ENCODE results near the gene LRRFIP2.
"Not testable (repeated sequence)": the region's sequence is repeated elsewhere in the genome, so short reads cannot be mapped to it uniquely, and the experiment has no call there.

Gene LRRFIP2

DNA sequence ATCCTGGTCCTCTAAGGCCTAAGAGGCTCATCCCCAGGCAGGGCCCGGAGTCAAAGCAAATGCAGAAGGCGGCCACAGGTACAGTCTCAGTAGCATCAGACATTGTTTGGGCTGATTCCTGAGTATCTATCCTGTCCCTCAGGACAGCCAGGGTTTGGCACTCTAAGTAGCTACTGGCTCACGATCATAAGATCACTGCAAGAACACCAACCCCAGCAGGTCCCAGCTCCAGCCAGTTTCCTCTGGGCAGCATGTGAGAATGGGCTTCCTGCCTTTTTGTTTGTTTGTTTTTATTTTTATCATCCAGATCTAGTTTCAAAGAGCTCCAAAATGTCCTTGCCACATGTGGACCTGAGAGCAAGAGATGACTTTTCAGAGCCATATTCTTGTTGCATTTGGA lies 32.7 kb downstream of the LRRFIP2 start:
- no peak for DNase-seq

- DNase-seq: no peak
Observed at GRCh38 chr3:37140899-37141541, 33.4 kb downstream of the LRRFIP2 start.

- DNase-seq: no peak
Observed at GRCh38 chr3:37139567-37140052, 34.8 kb downstream of the LRRFIP2 start.

DNA sequence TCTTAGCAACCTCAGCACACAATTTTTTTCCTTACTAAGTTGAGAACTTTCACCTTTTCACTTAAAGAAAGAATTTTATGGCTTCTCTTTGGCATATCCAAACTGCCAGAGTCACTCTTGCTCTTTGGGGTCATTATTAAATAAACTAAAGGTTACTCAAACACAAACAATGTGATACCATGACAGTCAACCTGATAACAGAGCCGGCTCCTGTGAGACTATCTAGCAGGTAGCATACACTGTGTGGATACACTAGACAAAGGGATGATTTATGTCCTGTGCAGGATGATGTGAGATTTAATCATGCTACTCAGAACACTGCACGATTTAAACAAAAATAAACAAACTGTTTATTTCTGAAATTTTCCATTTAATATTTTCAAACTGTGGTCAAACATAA lies 35.6 kb downstream of the LRRFIP2 start:
- no peak for DNase-seq

GRCh38 chr3:37137516-37137915 lies 36.9 kb downstream of the LRRFIP2 start:
- no peak for DNase-seq

DNA sequence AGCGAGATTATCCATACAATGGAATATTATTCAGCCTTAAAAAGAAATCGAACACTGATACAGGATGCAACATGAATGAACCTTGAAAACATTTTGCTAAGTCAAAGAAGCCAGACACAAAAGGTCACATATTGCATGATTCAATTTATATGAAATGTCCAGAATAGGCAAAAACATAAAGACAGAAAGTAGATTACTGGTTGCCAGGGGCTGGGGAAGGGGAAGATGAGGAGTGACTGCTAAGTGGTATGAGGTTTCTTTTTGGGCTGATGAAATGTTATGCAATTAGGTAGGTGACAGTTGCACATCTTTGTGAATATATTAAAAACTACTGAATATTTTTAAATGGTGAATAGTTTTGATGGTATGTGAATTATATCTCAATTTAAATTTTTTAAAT lies 38.3 kb downstream of the LRRFIP2 start:
- no peak for DNase-seq

DNA sequence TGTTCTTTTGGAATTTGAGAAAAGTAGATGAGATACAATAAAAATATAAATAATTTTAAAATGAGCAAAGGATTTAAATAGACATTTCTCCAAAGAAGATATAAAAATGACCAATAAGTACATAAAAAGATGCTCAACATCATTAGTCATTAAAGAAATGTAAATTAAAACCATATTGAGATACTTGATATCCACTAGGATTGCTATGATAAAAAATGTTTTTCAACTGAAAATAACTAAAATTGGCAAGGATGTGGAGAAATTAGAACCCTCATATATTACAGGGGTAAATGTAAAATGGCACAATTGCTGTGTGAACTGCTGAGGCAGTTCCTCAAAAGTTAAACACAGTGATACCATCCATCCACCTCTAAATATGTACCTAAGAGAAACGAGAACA lies 38.8 kb downstream of the LRRFIP2 start:
- no peak for DNase-seq

DNA sequence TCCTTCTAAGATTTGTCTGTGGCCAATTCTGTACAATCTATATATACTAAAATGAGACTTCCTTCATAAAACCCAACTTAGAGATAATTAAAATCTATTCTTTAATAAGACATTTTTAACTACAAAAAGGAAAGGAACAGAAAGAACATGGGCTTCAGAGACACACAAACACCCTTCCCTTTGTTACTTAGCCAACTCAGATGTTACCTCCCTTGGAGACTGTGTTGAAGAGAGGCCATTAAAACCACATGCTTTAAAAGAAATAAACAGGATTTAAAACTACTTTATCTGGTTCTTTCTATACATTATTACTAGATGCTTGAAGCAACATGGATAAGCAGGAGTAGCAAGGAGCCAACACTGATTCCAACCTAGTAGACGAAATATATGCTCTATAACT lies 42.0 kb downstream of the LRRFIP2 start:
- DNase-seq: no peak

GRCh38 chr3:37131860-37132144 lies 42.6 kb downstream of the LRRFIP2 start:
- DNase-seq: no peak

GRCh38 chr3:37130984-37131859 lies 43.2 kb downstream of the LRRFIP2 start:
- DNase-seq: no peak

DNA sequence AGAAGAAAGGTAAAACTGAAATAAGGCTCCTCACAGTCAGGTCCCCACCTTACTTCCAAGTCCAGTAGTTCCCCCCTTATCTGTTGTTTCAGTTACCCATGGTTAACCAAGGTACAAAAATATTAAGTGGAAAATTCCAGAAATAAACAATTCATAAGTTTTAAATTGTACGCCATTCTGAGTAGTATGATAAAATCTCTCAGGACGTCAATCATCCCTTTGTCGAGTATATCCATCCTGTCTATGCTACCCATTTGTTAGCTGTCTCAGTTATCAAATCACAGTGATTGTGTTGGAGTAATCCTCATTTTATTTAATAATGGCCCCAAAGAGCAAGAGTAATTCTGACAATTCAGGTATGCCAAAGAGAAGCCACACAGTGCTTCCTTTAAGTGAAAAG lies 43.9 kb downstream of the LRRFIP2 start:
- DNase-seq: no peak

- DNase-seq: no peak
Observed at GRCh38 chr3:37129871-37130270, 44.5 kb downstream of the LRRFIP2 start.

- DNase-seq: no peak
Observed at GRCh38 chr3:37127340-37127739, 47.0 kb downstream of the LRRFIP2 start.

DNA sequence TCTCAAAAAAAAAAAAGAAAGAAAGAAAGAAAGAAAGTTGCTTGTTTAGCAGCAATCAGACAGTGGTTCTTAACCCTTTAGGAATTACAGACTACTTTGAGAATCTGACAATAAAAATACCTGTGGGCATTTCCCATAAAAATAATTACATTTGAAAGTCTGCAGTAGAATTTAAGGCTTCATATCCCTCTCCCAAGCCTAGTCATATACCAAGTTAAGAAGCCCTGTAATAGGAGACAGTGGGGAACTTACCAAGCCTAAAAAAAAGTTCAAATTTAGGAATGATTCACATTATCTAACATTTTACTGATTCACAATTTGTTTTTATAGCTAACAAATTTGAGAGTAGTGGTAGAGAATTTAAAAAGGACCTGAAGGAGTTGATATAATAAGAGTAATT lies 47.5 kb downstream of the LRRFIP2 start:
- no peak for DNase-seq

DNA sequence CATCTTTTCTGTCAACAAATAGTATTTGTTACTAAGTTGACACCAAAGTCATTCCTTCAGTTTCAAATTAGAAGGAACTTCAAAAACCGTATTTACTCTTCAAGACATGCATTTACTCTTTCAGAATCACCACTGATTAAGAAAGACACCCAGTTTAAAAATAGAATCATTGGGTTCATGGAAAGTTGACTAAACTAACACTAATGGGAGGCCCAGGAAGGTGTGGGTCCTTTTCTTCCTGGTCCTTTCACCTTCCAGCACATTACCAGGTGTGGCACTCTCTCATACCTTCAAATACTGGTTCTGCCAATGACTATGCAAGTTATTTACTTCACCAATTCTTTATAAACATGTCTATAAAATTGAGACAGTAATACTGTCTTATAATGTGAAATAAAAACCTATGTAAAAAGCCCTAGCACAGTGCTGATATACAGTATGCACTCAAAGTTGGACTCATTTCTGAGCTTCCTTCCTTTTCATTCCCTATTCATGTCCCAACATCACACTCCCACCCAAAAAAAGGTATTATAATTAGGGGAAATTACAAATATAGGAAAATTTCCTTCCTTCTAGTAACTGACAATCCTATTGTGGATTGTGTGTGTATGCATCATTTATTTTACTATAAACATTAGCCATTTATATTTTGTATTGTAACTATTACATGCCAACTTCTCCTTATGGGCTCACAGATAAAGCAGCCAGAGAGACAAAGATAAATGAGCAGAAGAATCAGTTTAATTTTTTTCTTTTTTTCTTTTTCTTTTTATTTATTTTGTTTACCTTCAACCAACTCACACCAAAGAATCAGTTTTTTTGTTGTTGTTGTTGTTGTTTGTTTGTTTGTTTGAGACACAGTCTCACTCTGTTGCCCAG lies 48.9 kb downstream of the LRRFIP2 start:
- no peak for DNase-seq

- DNase-seq: no peak
Observed at GRCh38 chr3:37124435-37124834, 49.9 kb downstream of the LRRFIP2 start.

- no peak for DNase-seq
Observed at GRCh38 chr3:37123292-37123691, 51.1 kb downstream of the LRRFIP2 start.

DNA sequence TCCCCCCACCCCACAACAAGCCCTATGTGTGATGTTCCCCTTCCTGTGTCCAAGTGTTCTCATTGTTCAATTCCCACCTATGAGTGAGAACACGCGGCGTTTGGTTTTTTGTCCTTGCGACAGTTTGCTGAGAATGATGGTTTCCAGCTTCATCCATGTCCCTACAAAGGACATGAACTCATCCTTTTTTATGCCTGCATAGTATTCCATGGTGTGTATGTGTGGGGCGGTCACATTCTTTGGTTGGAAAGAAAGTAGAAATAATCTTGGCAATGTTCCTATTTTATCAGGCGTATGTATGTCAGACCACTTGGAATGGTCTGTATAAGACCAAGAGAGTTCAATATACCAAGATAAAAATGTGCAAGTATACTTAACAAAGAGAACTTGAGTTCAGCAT lies 52.3 kb downstream of the LRRFIP2 start:
- DNase-seq: not testable (repeated sequence)

- DNase-seq: no peak
Observed at GRCh38 chr3:37118163-37118562, 56.2 kb downstream of the LRRFIP2 start.

DNA sequence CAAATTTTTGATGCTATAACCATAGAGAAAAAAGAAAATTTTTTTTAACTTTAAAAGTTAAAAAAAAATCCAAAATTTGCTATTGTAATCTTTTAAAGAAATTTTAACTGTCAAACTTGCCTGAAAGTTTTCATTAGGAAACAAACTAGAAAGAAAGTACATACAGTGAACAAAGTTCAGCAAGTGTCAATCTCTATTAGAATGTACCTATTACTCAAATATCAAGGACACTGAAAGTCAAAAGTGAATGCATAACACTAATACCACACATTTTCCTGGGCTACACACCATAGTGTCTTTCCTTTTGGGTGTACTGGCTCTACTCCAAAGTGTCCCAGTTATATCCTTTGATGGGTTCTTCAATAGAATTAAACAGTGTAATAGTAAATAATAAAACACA lies 56.8 kb downstream of the LRRFIP2 start:
- DNase-seq: no peak

DNA sequence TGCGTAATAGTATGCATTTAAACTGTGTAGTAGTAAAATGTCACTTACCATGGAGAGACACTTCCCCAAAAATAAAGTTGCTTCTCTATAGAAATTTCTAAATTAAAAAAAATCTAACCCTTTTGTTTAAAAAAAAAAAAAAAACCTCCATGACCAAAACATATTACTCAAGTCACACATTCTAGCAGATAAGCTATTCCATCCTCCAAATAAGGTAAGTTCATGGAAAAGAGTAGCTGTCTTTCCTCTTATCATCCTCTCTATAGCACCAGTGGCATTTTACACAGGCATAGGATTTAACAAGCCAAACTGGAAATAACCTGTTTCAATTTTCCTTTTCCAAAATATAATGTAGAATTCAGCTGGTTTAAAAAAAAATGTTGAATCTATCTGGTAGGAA lies 57.4 kb downstream of the LRRFIP2 start:
- no peak for DNase-seq

GRCh38 chr3:37115446-37115845 lies 58.9 kb downstream of the LRRFIP2 start:
- DNase-seq: no peak

Measured in NCI-H2227 treated with DMSO at 0.1 percent for 48 hours (cell line).